Hepatocyte (in vitro differentiated cells): ENCODE measurements around the gene GPAT3. TPM values are rescaled to one million over a fixed set of nuclear protein-coding genes. Genes with fewer than 3 reads are reported as not detected.

ENCODE experiments used
- DNase-seq: peaks from one replicate; pipeline ENCODE4 v3.0.0-alpha.2; 2016; ENCODE audit warnings: low spot score
- H2AFZ ChIP-seq: fragments of 200-600 bp; sonication (generic); 2 replicates; pipeline ENCODE4 v1.6.0; 2016; ENCODE audit warnings: antibody characterized with exemption, mild to moderate bottlenecking
- H3K27ac ChIP-seq: fragments of 200-600 bp; sonication (generic); 2 replicates; pipeline ENCODE4 v1.5.1; 2016; ENCODE audit warnings: mild to moderate bottlenecking
- H3K27me3 ChIP-seq: fragments of 200-600 bp; sonication (generic); 2 replicates; pipeline ENCODE4 v1.6.1; 2016
- H3K36me3 ChIP-seq: fragments of 200-600 bp; sonication (generic); replicated peaks from 2 replicates; pipeline ENCODE4 v1.5.1; 2016; ENCODE audit warnings: low read depth; ENCODE audit not compliant: insufficient read depth
- H3K4me1 ChIP-seq: fragments of 200-600 bp; sonication (generic); 2 replicates; pipeline ENCODE4 v1.5.1; 2016; ENCODE audit warnings: mild to moderate bottlenecking, moderate library complexity; ENCODE audit not compliant: insufficient read depth
- H3K4me2 ChIP-seq: fragments of 200-600 bp; sonication (generic); 2 replicates; pipeline ENCODE4 v1.6.0; 2016
- H3K4me3 ChIP-seq: fragments of 200-600 bp; sonication (generic); 2 replicates; pipeline ENCODE4 v1.5.1; 2016; ENCODE audit warnings: mild to moderate bottlenecking
- H3K79me2 ChIP-seq: fragments of 200-600 bp; sonication (generic); 2 replicates; pipeline ENCODE4 v1.6.0; 2017; ENCODE audit warnings: mild to moderate bottlenecking
- H3K9me2 ChIP-seq: fragments of 200-600 bp; sonication (generic); replicated peaks from 2 replicates; pipeline ENCODE4 v1.6.0; 2017; ENCODE audit warnings: mild to moderate bottlenecking; ENCODE audit not compliant: insufficient read depth
- H3K9me3 ChIP-seq: fragments of 200-600 bp; sonication (generic); 2 replicates; pipeline ENCODE4 v1.5.1; 2016; ENCODE audit warnings: low read depth, mild to moderate bottlenecking
- H4K20me1 ChIP-seq: fragments of 200-600 bp; sonication (generic); 2 replicates; pipeline ENCODE4 v1.6.0; 2016; ENCODE audit warnings: mild to moderate bottlenecking; ENCODE audit not compliant: insufficient read depth, poor library complexity, severe bottlenecking
- EZH2 ChIP-seq: fragments of 200-600 bp; sonication (generic); IDR thresholded peaks from 2 replicates; pipeline ENCODE4 v1.6.1; 2016; ENCODE audit warnings: antibody characterized with exemption, mild to moderate bottlenecking, borderline replicate concordance
- EZH2phosphoT487 ChIP-seq: fragments of 200-600 bp; sonication (generic); IDR thresholded peaks from one replicate; pipeline ENCODE4 v1.6.1; 2018; ENCODE audit warnings: antibody characterized with exemption, mild to moderate bottlenecking, low read depth, moderate library complexity; ENCODE audit not compliant: unreplicated experiment, severe bottlenecking
- WGBS: methylation state at CpG from one replicate; pipeline ENCODE4 v1.1.6; 2016; ENCODE audit warnings: low lambda C conversion rate; ENCODE audit errors: missing lambda C conversion rate; 5-methylcytosine and 5-hydroxymethylcytosine counted together
- polyA plus RNA-seq: library from polyadenylated mRNA; unstranded; fragments of >200 nt; fragmentation: Nextera tagmentation; extraction: Ambion mirVana; gene quantifications from 2 replicates; pipeline ENCODE4 v1.2.1, GENCODE V29; 2016
- total RNA-seq: library from RNA; depleted of rRNA; stranded (reverse); fragments of >200 nt; gene quantifications from 2 replicates; pipeline ENCODE4 v1.2.3, GENCODE V29; 2014
- TF ChIP-seq, protein P1 (sequence below): fragments of 200-600 bp; sonication (generic); IDR thresholded peaks from 2 replicates; pipeline ENCODE4 v1.5.1; 2016; ENCODE audit warnings: antibody characterized with exemption, mild to moderate bottlenecking; ENCODE audit not compliant: poor library complexity

Gene GPAT3
- total RNA-seq (4.4 and 8.9 TPM in 2 replicates), polyA plus RNA-seq (3.2 and 3.3 TPM in 2 replicates)

DNA sequence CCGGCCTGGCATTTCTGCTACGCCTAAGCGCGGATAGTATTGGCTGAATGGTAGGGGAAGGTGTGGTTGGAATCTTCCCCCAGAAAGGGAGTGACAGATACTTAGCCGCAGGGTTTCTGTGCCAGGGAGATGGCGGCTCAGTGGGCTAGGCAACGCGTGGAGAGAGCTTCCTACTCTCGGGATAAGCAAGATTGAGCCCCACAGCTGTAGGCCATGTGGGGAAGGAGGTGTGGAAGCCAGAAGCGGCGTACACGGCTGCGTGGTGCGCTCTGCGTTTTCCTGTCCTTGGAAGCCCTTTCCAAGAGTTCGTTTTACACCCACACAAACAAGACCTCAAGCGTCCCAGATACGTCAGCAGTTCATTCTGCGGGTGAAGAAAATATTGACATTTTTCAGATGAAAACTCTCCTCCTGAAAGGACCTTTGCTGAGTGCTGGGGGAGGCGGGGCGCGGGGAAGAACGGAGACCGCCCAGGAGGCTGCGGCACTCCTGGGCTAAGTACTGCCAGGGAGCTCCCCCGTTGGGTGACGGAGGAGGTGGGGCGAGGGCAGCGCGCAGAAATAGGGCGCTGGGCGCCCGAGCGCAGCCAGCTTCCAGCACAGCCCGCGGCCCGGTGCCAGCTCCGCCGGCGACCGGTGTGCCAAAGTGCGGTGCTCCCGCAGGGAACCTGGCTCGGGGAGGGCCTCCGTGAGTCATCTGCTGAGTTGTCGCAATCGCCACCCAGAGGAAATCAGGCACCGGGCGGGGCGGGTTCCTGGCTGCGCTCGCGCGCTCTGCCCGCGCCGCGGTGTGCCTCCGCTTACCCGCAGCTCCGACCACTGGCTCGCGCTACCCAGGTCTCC is at the start of gene GPAT3:
GPAT3 (plus strand) TSS at position 589 of the 842 bp plus-strand sequence. CDS start 515 bp downstream, outside the sequence.
- H3K9me2 ChIP-seq = no peaks in the 10 kb centered on the region
- peak within 1 kb of the TSS; percentile 98 for H3K4me2 ChIP-seq
- no peaks in the 10 kb centered on the region for H4K20me1 ChIP-seq
- H3K4me3 ChIP-seq = peak within 1 kb of the TSS; percentile 81
- no peaks in the 10 kb centered on the region for H3K36me3 ChIP-seq
- peak within 1 kb of the TSS; percentile 80 for H2AFZ ChIP-seq
- no peaks in the 10 kb centered on the region for H3K9me3 ChIP-seq
- no peaks in the 10 kb centered on the region for H3K79me2 ChIP-seq
- under 1% methylated on average over 59 of the region's 63 CpGs for WGBS
- peaks cover 56% of the 10 kb centered on the region for H3K27me3 ChIP-seq
- TF ChIP-seq EZH2 (no peak), EZH2phosphoT487 (no peak)
- TF ChIP-seq, protein P1, sequence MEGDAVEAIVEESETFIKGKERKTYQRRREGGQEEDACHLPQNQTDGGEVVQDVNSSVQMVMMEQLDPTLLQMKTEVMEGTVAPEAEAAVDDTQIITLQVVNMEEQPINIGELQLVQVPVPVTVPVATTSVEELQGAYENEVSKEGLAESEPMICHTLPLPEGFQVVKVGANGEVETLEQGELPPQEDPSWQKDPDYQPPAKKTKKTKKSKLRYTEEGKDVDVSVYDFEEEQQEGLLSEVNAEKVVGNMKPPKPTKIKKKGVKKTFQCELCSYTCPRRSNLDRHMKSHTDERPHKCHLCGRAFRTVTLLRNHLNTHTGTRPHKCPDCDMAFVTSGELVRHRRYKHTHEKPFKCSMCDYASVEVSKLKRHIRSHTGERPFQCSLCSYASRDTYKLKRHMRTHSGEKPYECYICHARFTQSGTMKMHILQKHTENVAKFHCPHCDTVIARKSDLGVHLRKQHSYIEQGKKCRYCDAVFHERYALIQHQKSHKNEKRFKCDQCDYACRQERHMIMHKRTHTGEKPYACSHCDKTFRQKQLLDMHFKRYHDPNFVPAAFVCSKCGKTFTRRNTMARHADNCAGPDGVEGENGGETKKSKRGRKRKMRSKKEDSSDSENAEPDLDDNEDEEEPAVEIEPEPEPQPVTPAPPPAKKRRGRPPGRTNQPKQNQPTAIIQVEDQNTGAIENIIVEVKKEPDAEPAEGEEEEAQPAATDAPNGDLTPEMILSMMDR = no peak
- H3K27ac ChIP-seq = peak within 1 kb of the TSS; percentile 47
- DNase-seq = peak; percentile 84
- no peaks in the 10 kb centered on the region for H3K4me1 ChIP-seq

- Histone ChIP-seq H3K27ac (peak overlapping the region; percentile 69), H3K4me3 (no peak overlapping the region), H3K4me1 (peaks cover 14% of the 10 kb centered on the region), H3K9me3 (no peaks in the 10 kb centered on the region), H3K79me2 (peaks cover 13% of the 10 kb centered on the region), H3K27me3 (no peaks in the 10 kb centered on the region), H2AFZ (peak overlapping the region; percentile 22), H3K36me3 (no peaks in the 10 kb centered on the region), H3K9me2 (no peaks in the 10 kb centered on the region), H3K4me2 (no peak overlapping the region), H4K20me1 (no peaks in the 10 kb centered on the region)
- TF ChIP-seq EZH2 (no peak), EZH2phosphoT487 (no peak)
- TF ChIP-seq, protein P1 = no peak
- no peak for DNase-seq
- WGBS = 44% methylated on average over 3 of the region's 3 CpGs
These were observed 49.3 kb upstream of the GPAT3 start for GRCh38 chr4:83486457-83487129.

GRCh38 chr4:83489711-83490326 is 46.1 kb upstream of the GPAT3 start:
- Histone ChIP-seq H4K20me1 (no peaks in the 10 kb centered on the region), H2AFZ (no peak overlapping the region), H3K79me2 (no peaks in the 10 kb centered on the region), H3K9me3 (no peaks in the 10 kb centered on the region), H3K27me3 (no peaks in the 10 kb centered on the region), H3K9me2 (no peaks in the 10 kb centered on the region), H3K36me3 (no peaks in the 10 kb centered on the region), H3K4me1 (peaks cover 14% of the 10 kb centered on the region), H3K27ac (no peak overlapping the region), H3K4me3 (no peak overlapping the region), H3K4me2 (no peak overlapping the region)
- 54% methylated on average over 1 of the region's 1 CpG for WGBS
- no peak for DNase-seq
- TF ChIP-seq, protein P1 = no peak
- TF ChIP-seq EZH2phosphoT487 (no peak), EZH2 (no peak)
